Stimulated activated CD4-positive, alpha-beta T cell treated with anti-CD3 and anti-CD28 coated beads, Interleukin-4, amount 100 ng/mL, for 24 hours (primary cell): ENCODE results near the gene NDST4.

Experiments
- DNase-seq: peaks from one replicate; pipeline ENCODE4 v3.0.0-alpha.2; 2020

NDST4 gene

DNA sequence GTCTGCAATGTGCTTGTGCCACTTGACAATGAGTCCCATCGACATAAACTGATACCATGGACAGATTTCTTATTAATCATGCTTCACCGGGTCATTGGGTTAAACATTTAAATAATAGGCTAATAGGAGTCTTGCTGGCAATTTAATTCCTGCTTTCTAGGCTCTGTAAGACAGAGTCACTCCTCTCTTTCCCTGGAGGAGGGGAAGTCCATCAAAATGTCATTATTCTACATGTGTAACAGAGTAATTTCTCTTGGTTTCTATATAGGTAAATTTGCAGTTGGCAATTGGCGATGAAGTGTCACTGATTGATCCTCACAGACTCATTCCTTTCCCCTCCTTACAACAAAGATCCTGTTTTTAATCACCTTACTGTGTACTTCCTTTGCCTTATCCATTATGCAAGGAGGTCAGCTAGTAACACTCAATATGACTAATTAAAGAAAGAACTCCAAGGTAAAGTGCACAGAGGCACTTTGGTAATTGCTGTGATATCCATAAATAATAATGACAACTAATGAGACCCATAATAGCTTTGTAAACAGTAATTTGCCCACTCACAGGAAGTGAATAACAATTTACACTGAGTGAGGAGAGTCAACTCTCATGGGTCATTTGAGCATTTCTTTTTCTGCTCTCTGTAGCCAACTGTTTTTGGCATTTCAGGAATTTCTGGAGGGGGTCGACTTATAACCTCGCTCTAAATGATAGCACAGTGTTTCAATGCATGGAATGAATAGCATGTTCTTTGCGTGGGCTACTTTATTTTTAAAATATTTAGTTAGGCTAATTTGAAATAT is 330.8 kb downstream of the NDST4 start:
- no peak for DNase-seq

DNA sequence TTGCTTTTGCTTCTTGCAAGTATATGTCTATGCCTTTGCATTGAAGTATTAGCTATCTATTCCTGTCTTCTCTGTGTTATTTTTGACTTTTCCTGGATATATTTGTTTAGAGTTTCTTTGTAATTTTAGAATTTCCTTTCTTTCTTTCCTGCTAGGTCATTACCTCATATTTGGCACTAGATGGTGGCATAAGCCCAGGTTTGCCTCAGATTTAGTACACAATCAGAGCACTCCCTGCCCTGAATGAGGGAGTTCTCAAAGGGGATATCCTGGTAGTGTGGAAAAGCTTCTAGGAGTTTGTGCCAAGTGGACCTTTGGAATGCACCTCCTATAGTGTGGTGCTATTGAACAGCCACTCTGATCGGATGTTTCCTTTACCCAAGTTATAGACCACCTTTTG is 333.2 kb downstream of the NDST4 start:
- DNase-seq, result no peak
